WTC11 (cell line): ENCODE data around the gene CCER1. TPM values are rescaled to one million over a fixed set of nuclear protein-coding genes. Genes with fewer than 3 reads are reported as not detected.
A peak's percentile ranks its signal among the peaks of the same experiment; 100 is the strongest.

Experiments used
- ATF6 ChIP-seq: sonication (generic); formaldehyde crosslinking; IDR thresholded peaks from 2 replicates; pipeline ENCODE4 v1.8.1; 2023; ENCODE audit warnings: mild to moderate bottlenecking, missing genetic modification reagents
- CREM ChIP-seq: sonication (generic); formaldehyde crosslinking; IDR thresholded peaks from 2 replicates; pipeline ENCODE4 v1.8.1; 2022; ENCODE audit warnings: mild to moderate bottlenecking, missing genetic modification reagents, moderate library complexity
- ELF4 ChIP-seq: sonication (generic); formaldehyde crosslinking; IDR thresholded peaks from 2 replicates; pipeline ENCODE4 v1.8.1; 2022; ENCODE audit warnings: low read depth, mild to moderate bottlenecking, moderate library complexity, missing genetic modification reagents
- FOXK1 ChIP-seq: sonication (generic); formaldehyde crosslinking; IDR thresholded peaks from 2 replicates; pipeline ENCODE4 v1.8.0; 2022; ENCODE audit warnings: mild to moderate bottlenecking, moderate library complexity, missing genetic modification reagents
- FOXP4 ChIP-seq: sonication (generic); formaldehyde crosslinking; IDR thresholded peaks from 2 replicates; pipeline ENCODE4 v1.8.0; 2022; ENCODE audit warnings: mild to moderate bottlenecking, missing genetic modification reagents
- HMGA2 ChIP-seq: fragments of 250-450 bp; sonication (Bioruptor Pico); IDR thresholded peaks from 2 replicates; pipeline ENCODE4 v1.4.0; 2021; ENCODE audit warnings: mild to moderate bottlenecking, moderate library complexity
- HMGXB4 ChIP-seq: sonication (generic); formaldehyde crosslinking; IDR thresholded peaks from 2 replicates; pipeline ENCODE4 v1.8.1; 2023; ENCODE audit warnings: mild to moderate bottlenecking, moderate library complexity, missing genetic modification reagents
- IRF2 ChIP-seq: sonication (generic); formaldehyde crosslinking; IDR thresholded peaks from 2 replicates; pipeline ENCODE4 v1.8.0; 2022; ENCODE audit warnings: low read depth, missing genetic modification reagents, borderline replicate concordance
- JUN ChIP-seq: sonication (generic); formaldehyde crosslinking; IDR thresholded peaks from 2 replicates; pipeline ENCODE4 v1.8.0; 2023; ENCODE audit warnings: mild to moderate bottlenecking, missing genetic modification reagents
- KAT7 ChIP-seq: sonication (generic); formaldehyde crosslinking; IDR thresholded peaks from 2 replicates; pipeline ENCODE4 v1.8.1; 2023; ENCODE audit warnings: missing genetic modification reagents, mild to moderate bottlenecking, borderline replicate concordance
- MLX ChIP-seq: sonication (generic); formaldehyde crosslinking; IDR thresholded peaks from 2 replicates; pipeline ENCODE4 v1.8.1; 2023; ENCODE audit warnings: mild to moderate bottlenecking, missing genetic modification reagents, moderate library complexity
- NR1H2 ChIP-seq: sonication (generic); formaldehyde crosslinking; IDR thresholded peaks from 2 replicates; pipeline ENCODE4 v1.9.0; 2021; ENCODE audit warnings: mild to moderate bottlenecking, moderate library complexity, missing genetic modification reagents
- NR2C2 ChIP-seq: sonication (generic); formaldehyde crosslinking; IDR thresholded peaks from 2 replicates; pipeline ENCODE4 v1.8.0; 2022; ENCODE audit warnings: mild to moderate bottlenecking, missing genetic modification reagents
- PRDM15 ChIP-seq: sonication (generic); formaldehyde crosslinking; IDR thresholded peaks from 2 replicates; pipeline ENCODE4 v1.8.0; 2022; ENCODE audit warnings: missing genetic modification reagents
- PRRX2 ChIP-seq: fragments of 250-450 bp; sonication (Bioruptor Pico); IDR thresholded peaks from 2 replicates; pipeline ENCODE4 v1.8.0; 2021; ENCODE audit warnings: mild to moderate bottlenecking
- RORB ChIP-seq: fragments of 250-450 bp; sonication (Bioruptor Pico); IDR thresholded peaks from 2 replicates; pipeline ENCODE4 v1.9.0; 2021; ENCODE audit warnings: mild to moderate bottlenecking
- STAT6 ChIP-seq: sonication (generic); formaldehyde crosslinking; conservative IDR thresholded peaks from 2 replicates; pipeline ENCODE4 v1.8.1; 2023; ENCODE audit warnings: mild to moderate bottlenecking, low read depth, missing genetic modification reagents, moderate library complexity
- TP53 ChIP-seq: sonication (generic); formaldehyde crosslinking; IDR thresholded peaks from 2 replicates; pipeline ENCODE4 v1.8.1; 2023; ENCODE audit warnings: mild to moderate bottlenecking, missing genetic modification reagents
- ZNF317 ChIP-seq: sonication (generic); formaldehyde crosslinking; IDR thresholded peaks from 2 replicates; pipeline ENCODE4 v1.8.1; 2023; ENCODE audit warnings: low read depth, mild to moderate bottlenecking, moderate library complexity, missing genetic modification reagents, borderline replicate concordance
- ZNF396 ChIP-seq: fragments of 250-450 bp; sonication (Bioruptor Pico); IDR thresholded peaks from 2 replicates; pipeline ENCODE4 v1.8.0; 2021; ENCODE audit warnings: mild to moderate bottlenecking, moderate library complexity, borderline replicate concordance
- ZNF416 ChIP-seq: fragments of 250-450 bp; sonication (Bioruptor Pico); IDR thresholded peaks from 2 replicates; pipeline ENCODE4 v1.9.0; 2021; ENCODE audit warnings: mild to moderate bottlenecking, inconsistent platforms
- ZNF532 ChIP-seq: fragments of 250-450 bp; sonication (Bioruptor Pico); IDR thresholded peaks from 2 replicates; pipeline ENCODE4 v1.9.0; 2021; ENCODE audit warnings: mild to moderate bottlenecking, borderline replicate concordance
- ZNF671 ChIP-seq: fragments of 250-450 bp; sonication (Bioruptor Pico); IDR thresholded peaks from 2 replicates; pipeline ENCODE4 v1.8.0; 2021; ENCODE audit warnings: mild to moderate bottlenecking
- total RNA-seq: library from RNA; stranded (reverse); gene quantifications from 3 replicates; pipeline ENCODE4 v1.2.3, GENCODE V29; 2021

The CCER1 gene
- total RNA-seq, 1 experiment from 2014 or later: not detected

GRCh38 chr12:90953956-90954421 lies 987 bp downstream of the CCER1 start (continued):
- TF ChIP-seq PRDM15 (CRISPR knock-in tag): no peak
- no peak for TF ChIP-seq MLX (CRISPR knock-in tag)
- TF ChIP-seq ZNF317: no peak
- no peak for TF ChIP-seq ZNF416 (CRISPR knock-in tag)
- TF ChIP-seq ZNF396 (CRISPR knock-in tag): no peak
- no peak for TF ChIP-seq FOXP4 (CRISPR knock-in tag)
- 0 out of 2 replicates have a peak, but pooled peaks have one; percentile 35 for TF ChIP-seq ZNF532 (CRISPR knock-in tag)
- no peak for TF ChIP-seq ZNF671 (CRISPR knock-in tag)
- no peak for TF ChIP-seq CREM (CRISPR knock-in tag)
- no peak for TF ChIP-seq ELF4 (CRISPR knock-in tag)
- TF ChIP-seq NR2C2 (CRISPR knock-in tag): no peak
- no peak for TF ChIP-seq JUN (CRISPR knock-in tag)
- no peak for TF ChIP-seq IRF2
- no peak for TF ChIP-seq HMGA2
- TF ChIP-seq STAT6 (CRISPR knock-in tag): no peak
- TF ChIP-seq ATF6 (CRISPR knock-in tag): no peak
- TF ChIP-seq HMGXB4 (CRISPR knock-in tag): peak; percentile 78; the same call in 1 of the 2 replicates
- TF ChIP-seq PRRX2 (CRISPR knock-in tag): peak; percentile 18; the same call in 1 of the 2 replicates
- no peak for TF ChIP-seq RORB
- no peak for TF ChIP-seq NR1H2 (CRISPR knock-in tag)
- TF ChIP-seq TP53 (CRISPR knock-in tag): no peak
- no peak for TF ChIP-seq KAT7
- TF ChIP-seq FOXK1 (CRISPR knock-in tag): no peak; the same call in 1 of the 2 replicates
